Measurements from ENCODE around the gene ABHD2. TPM values are rescaled to one million over a fixed set of nuclear protein-coding genes. Genes with fewer than 3 reads are reported as not detected.

ABHD2 gene
- total RNA-seq, 1 donor: 115 TPM

GRCh38 chr15:89075101-89075640 is 13.1 kb upstream of the ABHD2 start:
- Histone ChIP-seq H3K79me2 (ENCODE audit: insufficient read depth, low read length) (no peaks in the 10 kb centered on the region), H3K27me3 (ENCODE audit: insufficient read depth, low read length) (no peaks in the 10 kb centered on the region), H4K20me1 (ENCODE audit: insufficient read depth, low read length) (no peaks in the 10 kb centered on the region), H3K9me3 (ENCODE audit: low read depth, low read length) (no peaks in the 10 kb centered on the region), H3K4me1 (ENCODE audit: insufficient read depth, low read length) (no peaks in the 10 kb centered on the region), H2AFZ (ENCODE audit: low read length) (no peak overlapping the region), H3K4me2 (ENCODE audit: insufficient read depth, low read length) (no peak overlapping the region), H3K27ac (ENCODE audit: low read depth, low read length) (no peak overlapping the region), H3K4me3 (ENCODE audit: insufficient read depth, low read length) (no peak overlapping the region), H3K36me3 (ENCODE audit: insufficient read depth, low read length) (no peaks in the 10 kb centered on the region)
- DNase-seq (ENCODE audit: insufficient read length, low spot score, missing footprints): no peak
- TF ChIP-seq, protein P1, sequence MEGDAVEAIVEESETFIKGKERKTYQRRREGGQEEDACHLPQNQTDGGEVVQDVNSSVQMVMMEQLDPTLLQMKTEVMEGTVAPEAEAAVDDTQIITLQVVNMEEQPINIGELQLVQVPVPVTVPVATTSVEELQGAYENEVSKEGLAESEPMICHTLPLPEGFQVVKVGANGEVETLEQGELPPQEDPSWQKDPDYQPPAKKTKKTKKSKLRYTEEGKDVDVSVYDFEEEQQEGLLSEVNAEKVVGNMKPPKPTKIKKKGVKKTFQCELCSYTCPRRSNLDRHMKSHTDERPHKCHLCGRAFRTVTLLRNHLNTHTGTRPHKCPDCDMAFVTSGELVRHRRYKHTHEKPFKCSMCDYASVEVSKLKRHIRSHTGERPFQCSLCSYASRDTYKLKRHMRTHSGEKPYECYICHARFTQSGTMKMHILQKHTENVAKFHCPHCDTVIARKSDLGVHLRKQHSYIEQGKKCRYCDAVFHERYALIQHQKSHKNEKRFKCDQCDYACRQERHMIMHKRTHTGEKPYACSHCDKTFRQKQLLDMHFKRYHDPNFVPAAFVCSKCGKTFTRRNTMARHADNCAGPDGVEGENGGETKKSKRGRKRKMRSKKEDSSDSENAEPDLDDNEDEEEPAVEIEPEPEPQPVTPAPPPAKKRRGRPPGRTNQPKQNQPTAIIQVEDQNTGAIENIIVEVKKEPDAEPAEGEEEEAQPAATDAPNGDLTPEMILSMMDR (IDR thresholded peaks at IDR 0.05; ENCODE audit: extremely low read depth, low read depth, low read length): no peak

- H3K9me3 ChIP-seq (ENCODE audit: low read depth, low read length): no peaks in the 10 kb centered on the region
- H3K27me3 ChIP-seq (ENCODE audit: insufficient read depth, low read length): no peaks in the 10 kb centered on the region
- no peak for DNase-seq (ENCODE audit: insufficient read length, low spot score, missing footprints)
- no peaks in the 10 kb centered on the region for H3K79me2 ChIP-seq (ENCODE audit: insufficient read depth, low read length)
- TF ChIP-seq, protein P1 (IDR thresholded peaks at IDR 0.05; ENCODE audit: extremely low read depth, low read depth, low read length): no peak
- H3K4me3 ChIP-seq (ENCODE audit: insufficient read depth, low read length): no peak overlapping the region
- no peak overlapping the region for H2AFZ ChIP-seq (ENCODE audit: low read length)
- no peak overlapping the region for H3K4me2 ChIP-seq (ENCODE audit: insufficient read depth, low read length)
- H3K4me1 ChIP-seq (ENCODE audit: insufficient read depth, low read length): no peaks in the 10 kb centered on the region
- H3K36me3 ChIP-seq (ENCODE audit: insufficient read depth, low read length): no peaks in the 10 kb centered on the region
- H3K27ac ChIP-seq (ENCODE audit: low read depth, low read length): no peak overlapping the region
- no peaks in the 10 kb centered on the region for H4K20me1 ChIP-seq (ENCODE audit: insufficient read depth, low read length)
Observed at GRCh38 chr15:89075846-89076245, 12.4 kb upstream of the ABHD2 start.

DNA sequence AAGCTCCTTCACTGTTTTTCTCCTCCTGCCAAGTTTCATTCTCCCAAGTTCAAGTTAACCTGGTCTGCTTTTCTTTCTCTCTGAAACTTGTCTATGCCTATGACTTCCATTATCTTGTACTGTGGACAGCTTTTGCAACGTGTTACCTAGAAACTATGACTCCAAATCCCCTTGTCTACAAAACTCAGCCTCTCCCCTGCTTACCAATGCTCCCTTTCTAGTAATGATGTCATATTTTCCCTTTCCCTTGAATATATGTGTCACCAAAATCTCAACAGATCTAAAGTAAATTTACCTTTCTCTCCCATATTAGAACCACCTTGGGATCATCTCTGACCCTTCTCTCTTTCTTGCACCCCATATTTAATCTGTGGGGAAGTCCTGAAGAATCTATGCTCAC is 10.5 kb upstream of the ABHD2 start:
- TF ChIP-seq, protein P1 (IDR thresholded peaks at IDR 0.05; ENCODE audit: extremely low read depth, low read depth, low read length): no peak
- no peaks in the 10 kb centered on the region for H3K4me1 ChIP-seq (ENCODE audit: insufficient read depth, low read length)

DNA sequence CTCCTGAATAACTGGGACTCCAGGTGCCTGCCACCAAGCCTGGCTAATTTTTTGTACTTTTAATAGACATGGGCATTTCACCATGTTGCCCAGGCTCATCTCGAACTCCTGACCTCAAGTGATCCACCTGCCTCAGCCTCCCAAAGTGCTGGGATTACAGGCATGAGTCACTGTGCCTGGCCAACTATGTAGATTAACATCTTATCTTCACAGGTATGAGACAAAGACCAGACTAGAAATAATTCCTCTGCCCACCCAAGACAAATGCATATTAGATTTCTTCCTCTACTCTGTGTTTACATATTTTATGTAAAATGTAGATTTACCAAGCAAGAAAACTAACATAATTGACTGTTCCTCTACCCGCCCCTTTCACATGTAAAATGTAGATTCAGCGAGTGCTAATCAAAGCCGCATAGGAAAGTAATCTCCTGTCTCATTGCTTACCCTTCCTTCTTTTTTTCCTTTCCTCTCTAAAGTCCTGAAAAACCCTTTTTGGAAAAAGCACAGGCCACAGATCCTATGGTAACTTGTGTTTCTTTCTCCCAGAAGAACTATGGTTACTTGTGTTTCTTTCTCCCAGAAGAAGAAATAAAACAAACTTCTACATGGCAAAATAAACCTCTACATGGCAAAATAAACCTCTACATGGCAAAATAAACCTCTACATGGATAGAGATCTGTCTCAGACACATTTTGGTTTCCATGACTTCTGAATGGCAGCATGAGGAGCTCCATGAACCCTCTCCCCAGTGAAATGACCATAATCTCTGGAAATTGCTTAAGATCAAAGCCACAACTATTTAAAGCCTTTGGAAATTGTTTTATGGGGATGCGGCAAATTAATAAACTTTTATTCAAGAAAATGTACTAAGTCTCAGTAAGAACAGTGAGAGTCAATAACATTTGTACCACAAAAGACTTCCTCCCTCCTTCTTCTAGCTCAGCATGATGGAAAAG is 9.1 kb upstream of the ABHD2 start:
- Histone ChIP-seq H3K36me3 (ENCODE audit: insufficient read depth, low read length) (no peaks in the 10 kb centered on the region), H3K9me3 (ENCODE audit: low read depth, low read length) (no peaks in the 10 kb centered on the region), H3K79me2 (ENCODE audit: insufficient read depth, low read length) (no peaks in the 10 kb centered on the region), H2AFZ (ENCODE audit: low read length) (no peak overlapping the region), H3K27ac (ENCODE audit: low read depth, low read length) (no peak overlapping the region), H3K4me2 (ENCODE audit: insufficient read depth, low read length) (no peak overlapping the region), H3K27me3 (ENCODE audit: insufficient read depth, low read length) (no peaks in the 10 kb centered on the region), H3K4me1 (ENCODE audit: insufficient read depth, low read length) (no peaks in the 10 kb centered on the region), H4K20me1 (ENCODE audit: insufficient read depth, low read length) (no peaks in the 10 kb centered on the region), H3K4me3 (ENCODE audit: insufficient read depth, low read length) (no peak overlapping the region)
- TF ChIP-seq, protein P1 (IDR thresholded peaks at IDR 0.05; ENCODE audit: extremely low read depth, low read depth, low read length): no peak
- no peak for DNase-seq (ENCODE audit: insufficient read length, low spot score, missing footprints)

More for the DNA sequence above, 10.5 kb upstream of the ABHD2 start:
- Histone ChIP-seq H3K27ac (ENCODE audit: low read depth, low read length) (no peak overlapping the region), H3K9me3 (ENCODE audit: low read depth, low read length) (no peaks in the 10 kb centered on the region), H3K36me3 (ENCODE audit: insufficient read depth, low read length) (no peaks in the 10 kb centered on the region), H3K4me2 (ENCODE audit: insufficient read depth, low read length) (no peak overlapping the region), H3K27me3 (ENCODE audit: insufficient read depth, low read length) (no peaks in the 10 kb centered on the region), H3K4me3 (ENCODE audit: insufficient read depth, low read length) (no peak overlapping the region), H3K79me2 (ENCODE audit: insufficient read depth, low read length) (no peaks in the 10 kb centered on the region), H2AFZ (ENCODE audit: low read length) (no peak overlapping the region), H4K20me1 (ENCODE audit: insufficient read depth, low read length) (no peaks in the 10 kb centered on the region)
- DNase-seq (ENCODE audit: insufficient read length, low spot score, missing footprints): no peak
